ENCODE data around the gene TMEM167A. TPM values are rescaled to one million over a fixed set of nuclear protein-coding genes. Genes with fewer than 3 reads are reported as not detected.

The TMEM167A gene
- total RNA-seq, 4 donors from 2014 or later = 23.5 to 53.4 (median 39.5) TPM

DNA sequence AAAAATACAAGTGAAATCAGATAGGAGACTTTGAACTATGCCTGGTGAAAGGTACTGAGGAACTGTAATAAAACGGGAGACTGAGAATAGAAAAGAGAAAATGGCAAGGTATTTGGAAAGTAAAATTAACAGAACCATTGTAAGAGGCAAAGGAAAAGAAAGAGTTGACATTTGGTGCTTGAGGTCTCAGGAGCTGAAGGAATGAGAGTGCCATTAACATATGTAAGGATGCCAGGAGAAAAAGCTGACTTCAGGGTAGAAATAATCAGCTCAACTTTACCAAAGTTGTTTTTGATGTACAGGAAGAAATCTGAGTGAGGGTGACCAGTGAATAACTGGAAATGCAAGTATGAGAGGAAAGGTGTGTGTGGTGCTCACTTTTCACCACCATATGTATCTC lies 69.4 kb downstream of the TMEM167A start:
- WGBS, 2 donors (ENCODE audit: low coverage in 1 of 2) = 100% methylated on average over 1 of the region's 1 CpG
- Histone ChIP-seq H3K9me3 (no peaks in the 10 kb centered on the region), H3K27ac (no peak overlapping the region), H3K27me3 (no peaks in the 10 kb centered on the region), H3K36me3 (no peaks in the 10 kb centered on the region), H3K4me1 (no peaks in the 10 kb centered on the region), H3K4me3 (no peak overlapping the region)
- no peak for ATAC-seq
- no peak for TF ChIP-seq POLR2AphosphoS5 (IDR thresholded peaks at IDR 0.05)
- TF ChIP-seq POLR2A (IDR thresholded peaks at IDR 0.05) = no peak
- no peak for TF ChIP-seq EP300 (IDR thresholded peaks at IDR 0.05)
- TF ChIP-seq, protein P1, sequence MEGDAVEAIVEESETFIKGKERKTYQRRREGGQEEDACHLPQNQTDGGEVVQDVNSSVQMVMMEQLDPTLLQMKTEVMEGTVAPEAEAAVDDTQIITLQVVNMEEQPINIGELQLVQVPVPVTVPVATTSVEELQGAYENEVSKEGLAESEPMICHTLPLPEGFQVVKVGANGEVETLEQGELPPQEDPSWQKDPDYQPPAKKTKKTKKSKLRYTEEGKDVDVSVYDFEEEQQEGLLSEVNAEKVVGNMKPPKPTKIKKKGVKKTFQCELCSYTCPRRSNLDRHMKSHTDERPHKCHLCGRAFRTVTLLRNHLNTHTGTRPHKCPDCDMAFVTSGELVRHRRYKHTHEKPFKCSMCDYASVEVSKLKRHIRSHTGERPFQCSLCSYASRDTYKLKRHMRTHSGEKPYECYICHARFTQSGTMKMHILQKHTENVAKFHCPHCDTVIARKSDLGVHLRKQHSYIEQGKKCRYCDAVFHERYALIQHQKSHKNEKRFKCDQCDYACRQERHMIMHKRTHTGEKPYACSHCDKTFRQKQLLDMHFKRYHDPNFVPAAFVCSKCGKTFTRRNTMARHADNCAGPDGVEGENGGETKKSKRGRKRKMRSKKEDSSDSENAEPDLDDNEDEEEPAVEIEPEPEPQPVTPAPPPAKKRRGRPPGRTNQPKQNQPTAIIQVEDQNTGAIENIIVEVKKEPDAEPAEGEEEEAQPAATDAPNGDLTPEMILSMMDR (IDR thresholded peaks at IDR 0.05) = no peak

DNA sequence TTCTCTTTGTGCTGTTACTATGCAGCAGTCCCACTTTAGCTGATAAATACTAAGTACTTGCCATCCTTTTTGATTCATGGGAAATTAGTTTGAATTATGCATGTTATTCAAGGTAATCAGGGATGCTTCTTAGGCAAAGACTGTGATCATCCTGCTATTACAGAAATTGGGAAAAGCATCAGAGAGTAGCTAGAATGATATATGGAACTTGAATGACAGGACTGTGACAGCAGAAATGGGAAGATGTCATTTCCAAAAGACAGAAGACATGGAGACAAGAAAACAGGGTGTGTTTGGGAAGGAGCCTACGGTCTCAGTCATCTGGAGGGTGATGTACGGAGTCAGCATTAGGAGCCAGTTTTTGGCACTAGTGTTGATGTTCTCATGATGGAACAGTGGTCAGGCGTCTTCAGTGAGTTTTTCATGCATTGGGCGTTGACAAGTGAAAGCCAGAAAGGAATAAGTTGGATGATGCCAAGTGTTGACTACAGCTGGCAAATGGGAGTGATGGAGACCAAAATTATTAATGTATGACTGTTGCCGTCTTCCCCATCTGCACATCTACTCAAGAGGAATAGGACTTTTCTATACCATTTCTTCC lies 70.4 kb downstream of the TMEM167A start:
- Histone ChIP-seq H3K36me3 (no peaks in the 10 kb centered on the region), H3K27me3 (no peaks in the 10 kb centered on the region), H3K4me1 (no peaks in the 10 kb centered on the region), H3K27ac (no peak overlapping the region), H3K4me3 (no peak overlapping the region), H3K9me3 (no peaks in the 10 kb centered on the region)
- no peak for TF ChIP-seq POLR2AphosphoS5 (IDR thresholded peaks at IDR 0.05)
- TF ChIP-seq EP300 (IDR thresholded peaks at IDR 0.05) = no peak
- TF ChIP-seq, protein P1 (IDR thresholded peaks at IDR 0.05) = no peak
- no peak for TF ChIP-seq POLR2A (IDR thresholded peaks at IDR 0.05)
- no peak for ATAC-seq
- 87 to 92% methylated on average over 4 to 5 of the region's 5 CpGs for WGBS, 2 donors (ENCODE audit: low coverage in 1 of 2)

DNA sequence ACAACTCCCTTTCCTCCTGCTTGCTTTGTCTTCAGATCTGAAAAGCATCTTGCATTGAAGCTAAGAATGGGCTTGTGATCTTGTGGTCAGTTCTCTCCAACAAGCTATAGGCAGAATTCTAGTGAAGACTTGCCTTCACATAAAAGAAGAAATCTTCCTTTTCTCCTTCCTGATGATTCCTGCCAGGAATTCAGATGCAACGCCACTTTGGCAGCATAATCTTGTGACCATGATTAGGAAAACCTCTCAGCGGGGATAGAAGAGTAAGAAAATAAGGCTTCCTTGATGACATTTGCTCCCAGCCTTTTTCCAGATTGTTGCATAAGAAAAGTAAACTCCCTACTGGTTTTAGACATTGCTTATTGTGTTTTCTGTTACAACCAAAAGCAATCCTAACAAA lies 73.4 kb downstream of the TMEM167A start:
- Histone ChIP-seq H3K4me1 (no peaks in the 10 kb centered on the region), H3K36me3 (no peaks in the 10 kb centered on the region), H3K4me3 (no peak overlapping the region), H3K27me3 (no peaks in the 10 kb centered on the region), H3K27ac (no peak overlapping the region), H3K9me3 (no peaks in the 10 kb centered on the region)
- no peak for ATAC-seq
- TF ChIP-seq EP300 (IDR thresholded peaks at IDR 0.05) = no peak
- no peak for TF ChIP-seq POLR2AphosphoS5 (IDR thresholded peaks at IDR 0.05)
- TF ChIP-seq, protein P1 (IDR thresholded peaks at IDR 0.05) = no peak
- TF ChIP-seq POLR2A (IDR thresholded peaks at IDR 0.05) = no peak
- 64 to 89% methylated on average over 2 of the region's 2 CpGs for WGBS, 2 donors (ENCODE audit: low coverage in 1 of 2)

Small RNA genes within 50 kb of the gene (small RNA-seq; reads per million reads assigned to genes)
- 0.26 to 4.1 (median 1.2) reads per million in 4 donors for gene SCARNA18

Other genes starting within 250 kb of the TMEM167A start
- gene XRCC4, start 153 bp upstream of the TMEM167A start, total RNA-seq = 1 to 10 TPM; 3.7 to 9.3 (median 5.4) TPM

Data from gastroesophageal sphincter (tissue), 4 donors.